NOMO-1 treated with dmso at 0.1 percent for 144 hours (cell line): ENCODE measurements around the gene PPP2R2C.

Source experiments
- DNase-seq: peaks from one replicate; lab custom pipeline; 2025; ENCODE audit not compliant: unreplicated experiment; lab: John Stamatoyannopoulos, UW

Gene PPP2R2C

DNA sequence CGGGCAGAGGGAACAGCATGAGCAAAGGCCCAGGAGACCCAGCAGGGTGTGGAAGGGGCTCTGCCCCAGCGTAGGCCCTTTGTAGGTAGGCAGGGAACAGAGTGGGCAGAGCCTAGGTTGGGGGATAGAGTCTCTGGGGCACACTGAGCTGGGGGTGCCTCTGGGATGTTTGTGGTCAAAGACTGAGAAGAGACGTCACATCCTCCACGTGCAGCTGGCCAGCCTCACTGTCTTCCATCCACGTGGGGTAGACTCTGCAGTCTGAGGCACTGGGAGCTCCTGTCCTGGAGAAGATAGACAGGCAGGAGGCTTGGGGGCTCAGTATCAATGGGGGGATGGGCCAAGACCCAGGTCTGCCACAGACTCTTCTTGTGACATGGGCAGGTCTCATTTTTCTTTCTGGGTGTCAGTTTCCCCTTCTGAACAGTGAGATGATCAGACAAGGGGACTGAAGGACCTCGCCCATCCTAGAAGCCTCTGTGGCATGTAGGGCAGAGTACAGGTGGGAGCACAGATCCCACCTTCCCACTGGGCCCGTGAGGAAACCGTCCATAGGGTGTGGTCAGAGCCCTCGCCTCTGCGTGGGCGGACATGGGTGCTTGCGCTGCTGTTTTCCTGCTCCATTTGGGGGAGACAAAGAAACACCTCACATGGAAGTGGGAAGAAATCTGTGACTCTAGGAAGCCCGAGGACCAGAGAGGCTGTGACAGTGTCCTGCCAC lies 179.9 kb downstream of the PPP2R2C start:
- no peak for DNase-seq

- DNase-seq = no peak
These were observed 180.6 kb downstream of the PPP2R2C start for GRCh38 chr4:6291784-6292297.

- no peak for DNase-seq
These were observed 181.5 kb downstream of the PPP2R2C start for GRCh38 chr4:6290769-6291547.

DNA sequence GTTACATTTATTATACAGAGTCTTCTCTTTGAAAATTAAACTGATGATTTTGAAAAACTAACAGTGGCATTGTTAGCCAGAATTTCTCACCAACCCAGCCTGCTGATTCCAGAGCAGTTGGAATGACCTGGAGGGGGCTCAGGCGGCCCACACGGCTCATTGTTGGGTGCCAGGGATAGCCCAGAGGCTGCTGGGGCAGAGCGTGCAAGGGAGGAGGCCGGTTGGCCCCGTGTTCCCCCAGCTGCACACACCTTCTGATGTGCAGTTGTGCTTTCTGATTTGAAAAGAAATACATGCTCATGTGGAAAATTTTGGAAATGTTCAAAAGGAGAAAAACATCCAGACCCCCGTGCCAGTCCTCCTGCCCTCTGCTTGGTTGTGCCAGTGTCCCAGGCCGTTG lies 182.2 kb downstream of the PPP2R2C start:
- DNase-seq = no peak

GRCh38 chr4:6288871-6289270 lies 183.5 kb downstream of the PPP2R2C start:
- no peak for DNase-seq

GRCh38 chr4:6288342-6288741 lies 184.1 kb downstream of the PPP2R2C start:
- no peak for DNase-seq

DNA sequence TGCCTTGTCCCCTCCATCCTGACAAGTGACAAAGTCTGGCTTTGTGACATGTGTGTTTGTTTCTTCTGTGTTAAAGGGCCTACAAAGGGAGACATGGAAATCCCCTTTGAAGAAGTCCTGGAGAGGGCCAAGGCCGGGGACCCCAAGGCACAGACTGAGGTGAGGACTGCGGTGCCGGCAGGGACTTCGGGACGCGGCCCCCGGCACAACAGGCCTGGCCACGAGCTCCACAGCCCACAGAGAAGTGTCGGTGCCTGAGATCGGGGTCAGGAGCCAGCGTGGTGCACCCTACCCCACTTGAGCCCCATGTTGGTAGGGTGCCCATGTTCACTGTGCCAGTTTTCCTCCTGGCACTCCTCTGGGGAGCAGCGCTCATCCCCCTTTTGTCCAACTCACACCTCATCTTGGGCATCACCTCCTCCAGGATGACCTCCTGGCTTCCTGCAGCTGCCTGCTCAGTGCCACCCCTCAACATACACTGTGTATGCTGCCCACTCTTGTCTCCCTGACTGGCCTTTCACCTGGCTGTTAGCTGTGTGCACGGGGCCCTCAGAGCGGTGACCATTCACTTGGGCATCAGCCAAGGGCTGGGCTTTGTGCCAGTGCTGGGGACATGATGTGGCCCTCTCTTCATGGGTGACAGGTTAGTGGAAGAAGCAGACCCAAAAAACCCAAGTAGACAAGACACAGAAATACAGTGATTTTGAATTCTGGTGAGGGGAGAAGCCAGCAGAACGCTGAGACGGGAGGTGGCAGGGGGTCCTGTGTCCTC lies 185.2 kb downstream of the PPP2R2C start:
- DNase-seq = no peak

DNA sequence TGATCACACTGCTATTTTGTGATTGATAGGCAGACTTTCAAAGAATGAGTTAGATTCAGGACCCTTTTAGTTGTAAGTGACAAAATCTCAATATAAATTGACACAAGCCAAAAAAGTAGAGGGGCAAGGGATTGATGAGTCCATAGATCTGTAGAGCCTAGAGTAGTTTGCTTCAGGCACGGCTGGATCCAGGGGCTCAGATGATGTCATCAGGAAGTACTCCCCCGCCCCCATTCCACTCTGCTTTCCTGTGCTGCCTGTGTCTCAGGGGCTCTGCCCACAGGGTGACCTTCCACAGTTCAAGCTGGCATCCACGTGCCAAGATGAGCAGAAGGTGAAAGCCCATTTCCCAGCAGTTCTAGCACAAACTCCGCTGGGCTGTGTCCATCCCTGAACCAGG lies 189.1 kb downstream of the PPP2R2C start:
- no peak for DNase-seq

DNA sequence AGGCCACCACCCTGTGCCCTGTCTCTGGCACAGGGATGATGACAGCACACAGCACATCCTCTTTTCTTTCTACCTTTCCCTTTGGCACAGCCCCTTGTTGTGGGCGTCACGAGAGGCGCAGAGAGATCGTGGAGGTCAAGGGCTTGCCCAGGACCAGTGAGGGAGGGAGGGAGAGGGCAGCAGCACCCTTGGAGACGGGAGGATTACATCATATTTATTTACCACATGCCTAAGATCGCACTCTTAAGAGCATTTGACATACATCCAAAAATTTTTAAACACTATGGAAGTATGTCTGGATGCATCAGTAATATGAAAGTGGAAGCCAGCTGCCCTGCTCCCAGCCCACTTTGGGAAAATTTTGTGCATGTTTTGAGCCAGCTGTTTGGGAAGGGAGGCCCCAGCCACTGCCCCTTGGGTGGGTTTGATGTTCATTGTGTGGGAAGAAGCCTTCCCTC lies 190.1 kb downstream of the PPP2R2C start:
- no peak for DNase-seq

- DNase-seq = no peak
These were observed 190.7 kb downstream of the PPP2R2C start for GRCh38 chr4:6281436-6282313.

- DNase-seq = no peak
These were observed 191.9 kb downstream of the PPP2R2C start for GRCh38 chr4:6280365-6280996.

- no peak for DNase-seq
These were observed 192.7 kb downstream of the PPP2R2C start for GRCh38 chr4:6279582-6280289.

GRCh38 chr4:6278801-6279197 lies 193.6 kb downstream of the PPP2R2C start:
- DNase-seq = no peak

DNA sequence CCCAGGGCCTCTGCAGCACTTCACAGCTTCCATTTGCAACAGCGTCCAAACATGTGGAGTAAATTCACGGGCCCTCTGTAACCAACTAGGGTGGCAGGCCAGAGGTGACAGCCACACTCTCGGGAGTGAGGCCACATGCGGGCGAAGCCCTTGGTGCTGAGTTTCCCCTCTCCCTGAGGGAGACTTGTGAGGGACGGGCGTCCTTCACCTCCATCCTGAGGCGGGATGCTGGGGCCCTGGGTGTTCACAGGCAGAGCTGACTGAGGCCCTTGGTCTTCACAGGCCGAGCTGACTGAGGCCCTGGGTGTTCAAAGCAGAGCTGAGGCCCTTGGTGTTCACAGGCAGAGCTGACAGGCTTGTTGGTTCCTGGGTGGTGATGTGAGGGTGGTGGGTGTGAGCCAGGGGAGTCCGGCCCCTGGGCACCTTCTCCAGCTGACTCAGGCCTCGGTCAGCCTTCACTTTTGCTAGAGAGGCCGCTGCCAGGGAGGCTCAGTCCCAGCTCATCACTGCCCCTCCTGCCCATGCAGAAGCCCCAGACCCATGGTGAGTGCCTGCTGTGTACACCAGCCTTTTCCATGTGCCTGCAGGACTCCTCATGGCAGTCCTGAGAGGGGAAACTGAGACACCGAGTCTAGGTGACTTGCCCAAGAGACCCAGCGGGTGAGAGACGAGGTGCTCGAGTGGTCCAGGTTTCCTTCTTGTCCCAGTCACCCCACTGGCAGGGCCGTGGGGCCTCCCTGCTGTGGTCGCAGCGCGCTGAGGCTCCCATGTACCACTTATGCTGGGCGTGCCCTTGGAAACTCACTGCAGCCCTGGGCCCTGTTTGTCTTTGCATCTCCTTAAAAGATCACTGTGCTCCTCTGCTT lies 194.2 kb downstream of the PPP2R2C start:
- DNase-seq = no peak

- no peak for DNase-seq
These were observed 195.1 kb downstream of the PPP2R2C start for GRCh38 chr4:6277139-6277802.

- DNase-seq = no peak
These were observed 196.3 kb downstream of the PPP2R2C start for GRCh38 chr4:6275898-6276806.

DNA sequence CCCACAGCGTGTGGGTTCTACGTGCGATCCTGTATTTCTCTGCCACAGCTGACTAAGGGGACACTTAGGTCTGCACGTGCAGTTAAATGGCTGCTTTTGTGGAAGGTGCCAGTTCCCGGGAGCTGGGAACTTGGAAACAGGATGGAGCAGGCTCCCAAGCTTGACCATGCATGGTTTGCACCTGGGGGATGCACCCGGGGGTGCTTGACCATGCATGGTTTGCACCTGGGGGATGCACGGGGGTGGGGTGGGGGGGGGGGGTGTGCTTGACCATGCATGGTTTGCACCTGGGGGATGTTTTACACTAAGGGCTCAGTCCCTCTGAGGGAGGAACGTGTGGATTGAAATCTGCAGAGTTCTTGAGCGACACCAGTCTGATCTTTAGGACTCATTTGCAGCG lies 197.1 kb downstream of the PPP2R2C start:
- no peak for DNase-seq
